KG1 (cell line): ENCODE results near the gene YWHAE.
"Not testable (repeated sequence)": the region's sequence is repeated elsewhere in the genome, so short reads cannot be mapped to it uniquely, and the experiment has no call there.

Source experiments
- DNase-seq: peaks from one replicate; lab custom pipeline; 2025; lab: John Stamatoyannopoulos, UW

YWHAE gene

GRCh38 chr17:1412185-1413110 is 12.4 kb upstream of the YWHAE start:
- no peak for DNase-seq

GRCh38 chr17:1402262-1402586 is 2.2 kb upstream of the YWHAE start:
- no peak for DNase-seq

GRCh38 chr17:1398931-1399678 is 917 bp downstream of the YWHAE start:
- no peak for DNase-seq

- DNase-seq = no peak
Observed at GRCh38 chr17:1398028-1398427, 2.0 kb downstream of the YWHAE start.

- DNase-seq = not testable (repeated sequence)
Observed at GRCh38 chr17:1395876-1396665, 4.0 kb downstream of the YWHAE start.

- DNase-seq = no peak
Observed at GRCh38 chr17:1391577-1391976, 8.4 kb downstream of the YWHAE start.

- DNase-seq = no peak
Observed at GRCh38 chr17:1390432-1391367, 9.3 kb downstream of the YWHAE start.

DNA sequence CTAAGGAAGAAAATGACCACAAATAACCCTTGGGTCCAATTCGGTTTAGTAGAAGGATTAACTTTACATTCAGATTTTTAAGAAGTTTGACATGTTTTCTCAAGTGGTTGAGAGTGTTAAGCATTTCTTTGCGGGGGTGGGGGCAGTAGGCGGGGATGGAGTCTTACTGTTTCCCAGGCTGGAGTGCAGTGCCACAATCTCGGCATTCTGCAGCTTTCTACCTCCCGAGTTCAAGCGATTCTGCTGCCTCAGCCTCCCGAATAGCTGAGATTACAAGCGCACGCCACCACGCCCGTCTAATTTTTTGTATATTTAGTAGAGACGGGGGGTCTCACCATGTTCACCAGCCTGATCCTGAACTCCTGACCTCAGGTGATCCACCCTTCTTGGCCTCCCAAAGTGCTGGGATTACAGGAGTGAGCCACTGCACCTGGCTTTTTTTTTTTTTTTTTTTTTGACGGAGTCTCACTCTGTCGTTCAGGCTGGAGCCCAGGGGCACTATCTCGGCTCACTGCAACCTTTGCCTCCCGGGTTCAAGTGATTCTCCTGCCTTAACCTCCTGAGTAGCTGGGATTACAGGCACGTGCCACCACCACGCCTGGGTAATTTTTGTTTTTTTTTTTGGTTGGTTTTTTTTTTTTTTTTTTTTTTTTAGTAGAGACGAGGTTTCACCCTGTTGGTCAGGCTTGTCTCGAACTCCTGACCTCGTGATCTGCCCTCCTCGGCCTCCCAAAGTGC is 12.4 kb downstream of the YWHAE start:
- DNase-seq = not testable (repeated sequence)

DNA sequence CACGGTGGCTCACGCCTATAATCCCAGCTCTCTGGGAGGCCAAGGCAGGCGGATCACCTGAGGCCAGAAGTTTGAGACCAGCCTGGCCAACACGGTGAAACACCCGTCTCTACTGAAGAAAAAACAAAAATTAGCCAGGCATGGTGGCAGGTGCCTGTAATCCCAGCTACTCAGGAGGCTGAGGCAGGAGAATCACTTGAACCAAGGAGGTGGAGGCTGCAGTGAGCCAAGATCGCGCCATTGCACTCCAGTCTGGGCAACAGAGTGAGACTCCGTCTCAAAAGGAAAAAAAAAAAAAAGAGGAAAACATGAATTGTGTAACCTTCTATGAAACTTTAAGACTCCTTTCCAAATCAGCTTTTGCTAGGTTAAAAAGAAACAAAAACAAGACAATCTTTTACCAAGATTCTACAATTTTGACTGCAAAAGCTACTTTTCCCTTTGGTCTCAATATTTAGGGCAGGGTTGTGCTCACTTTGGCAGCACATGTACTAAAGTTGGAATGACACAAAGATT is 13.3 kb downstream of the YWHAE start:
- not testable (repeated sequence) for DNase-seq

DNA sequence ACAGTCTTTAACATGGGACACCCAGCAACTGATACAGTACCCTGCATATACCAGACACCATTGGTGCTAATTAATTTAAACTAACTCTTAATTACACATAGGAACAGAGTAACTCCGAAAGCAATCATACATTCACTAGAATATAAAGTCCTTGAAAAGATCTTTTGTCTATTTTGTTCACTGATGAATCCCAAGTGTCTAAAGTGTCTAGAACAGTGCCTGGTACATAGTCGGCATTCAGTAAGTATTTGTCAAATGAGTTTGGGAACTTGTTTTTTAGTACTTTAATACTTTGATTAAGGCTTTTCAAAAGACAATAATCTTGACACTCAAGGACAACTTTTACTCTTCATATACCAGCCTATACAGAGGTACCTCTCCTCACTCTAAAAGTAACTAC is 13.8 kb downstream of the YWHAE start:
- DNase-seq = no peak

- DNase-seq = no peak
Observed at GRCh38 chr17:1385861-1386260, 14.2 kb downstream of the YWHAE start.

- no peak for DNase-seq
Observed at GRCh38 chr17:1384905-1385435, 15.1 kb downstream of the YWHAE start.

DNA sequence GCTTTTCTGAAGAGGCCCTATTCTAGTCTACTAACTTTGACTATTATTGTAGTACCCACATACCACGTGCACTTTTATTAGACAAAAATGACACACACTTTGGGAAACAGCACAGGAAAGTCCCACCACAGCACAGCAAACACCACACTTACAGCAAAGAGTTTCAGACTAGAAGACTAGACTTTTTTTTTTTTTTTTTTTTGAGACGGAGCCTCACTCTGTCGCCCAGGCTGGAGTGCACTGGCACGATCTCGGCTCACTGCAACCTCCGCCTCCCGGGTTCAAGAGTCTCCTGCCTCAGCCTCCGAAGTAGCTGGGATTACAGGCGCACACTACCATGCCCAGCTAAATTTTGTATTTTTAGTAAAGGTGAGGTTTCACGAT is 20.1 kb downstream of the YWHAE start:
- no peak for DNase-seq

DNA sequence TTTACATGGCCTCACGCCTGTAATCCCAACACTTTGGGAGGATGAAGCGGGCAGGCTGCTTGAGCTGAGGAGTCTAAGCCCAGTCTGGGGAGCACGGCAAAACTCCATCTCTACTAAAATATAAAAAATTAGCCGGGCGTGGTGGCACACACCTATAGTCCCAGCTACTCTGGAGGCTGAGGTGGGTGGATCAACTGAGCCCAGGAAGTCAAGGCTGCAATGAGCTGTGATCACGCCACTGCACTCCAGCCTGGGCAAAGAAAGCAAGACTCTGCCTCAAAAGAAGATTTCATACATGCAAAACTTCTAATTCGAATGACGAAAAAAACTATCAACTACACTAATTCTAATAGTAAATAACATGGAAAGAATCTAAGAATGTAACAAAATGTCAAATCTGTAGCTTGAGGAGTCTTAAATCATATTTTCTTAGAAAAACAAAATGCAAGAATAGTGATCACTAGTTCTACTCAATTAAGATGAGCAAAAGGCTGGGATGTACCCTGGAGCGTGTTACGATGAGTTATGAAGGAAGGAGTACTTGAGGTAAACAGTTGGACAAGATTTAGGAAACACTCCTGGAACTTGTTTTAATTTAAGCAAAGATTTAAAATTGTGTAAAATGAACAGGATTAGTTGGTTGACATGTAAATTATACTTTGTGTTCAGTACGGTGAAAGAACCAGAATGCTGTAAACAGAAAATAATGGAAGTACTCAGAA is 20.7 kb downstream of the YWHAE start:
- DNase-seq = no peak

- not testable (repeated sequence) for DNase-seq
Observed at GRCh38 chr17:1378476-1378860, 21.6 kb downstream of the YWHAE start.

- no peak for DNase-seq
Observed at GRCh38 chr17:1377334-1377733, 22.7 kb downstream of the YWHAE start.

- no peak for DNase-seq
Observed at GRCh38 chr17:1376061-1376460, 24.0 kb downstream of the YWHAE start.

- DNase-seq = no peak
Observed at GRCh38 chr17:1375615-1376014, 24.4 kb downstream of the YWHAE start.

DNA sequence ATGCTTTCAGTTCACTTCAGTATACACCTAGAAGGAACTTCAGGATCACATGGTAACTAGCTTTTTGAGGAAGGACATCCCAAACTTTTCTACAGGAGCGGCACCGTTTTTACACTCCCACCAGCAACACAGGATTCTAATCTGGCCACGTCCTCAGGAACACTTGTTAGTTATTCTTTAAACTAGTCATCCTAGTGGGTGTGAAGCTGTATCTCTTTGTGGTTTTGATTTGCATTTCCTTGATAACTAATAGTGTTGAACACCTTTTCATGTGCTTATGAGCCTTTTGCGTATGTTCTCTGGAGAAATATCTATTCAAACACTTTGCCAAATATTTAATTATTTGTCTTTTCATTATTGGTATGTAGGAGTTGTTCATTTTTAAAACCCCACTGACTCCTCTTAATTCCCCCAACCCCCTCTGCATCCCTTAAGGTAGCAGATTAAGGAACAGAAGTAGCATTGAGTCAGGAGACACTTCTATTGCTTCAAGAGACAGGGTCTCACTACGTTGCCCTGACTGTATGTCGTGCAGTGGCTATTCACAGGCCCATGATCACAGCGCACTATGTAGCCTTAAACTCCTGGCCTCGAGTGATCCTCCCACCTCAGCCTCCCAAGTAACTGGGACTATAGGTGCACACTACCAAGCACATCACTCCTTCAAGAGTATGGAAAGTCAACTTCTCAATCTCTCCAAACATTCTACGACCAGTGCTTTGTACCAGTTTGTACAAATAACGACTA is 25.4 kb downstream of the YWHAE start:
- DNase-seq = no peak
